ENCODE results near the gene NRXN3.

The NRXN3 gene

DNA sequence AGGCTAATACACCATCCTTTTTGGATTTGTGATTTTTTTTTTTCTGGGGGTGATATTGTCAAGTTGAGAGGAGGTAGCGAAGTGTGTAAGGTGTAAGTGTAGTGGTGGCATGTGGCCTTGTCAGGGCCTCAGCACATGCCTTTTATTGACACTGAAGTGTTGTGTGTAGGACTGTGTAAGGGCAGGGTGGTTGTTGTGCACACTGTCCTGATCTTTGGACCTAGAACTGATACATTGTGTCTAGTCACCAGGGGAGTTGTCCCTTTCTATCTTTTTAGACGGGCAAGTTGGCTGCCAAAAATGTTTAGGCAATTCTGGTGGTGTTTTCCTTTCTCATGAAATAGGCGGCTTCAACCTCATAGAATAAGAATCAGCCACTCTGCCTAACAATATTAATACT lies 244.0 kb downstream of the NRXN3 start:
- H3K4me3 ChIP-seq (ENCODE audit: insufficient read depth, low read length, poor library complexity, severe bottlenecking), result no peak overlapping the region
- no peak overlapping the region for H2AFZ ChIP-seq (ENCODE audit: low read depth, low read length, severe bottlenecking)
- H3K79me2 ChIP-seq (ENCODE audit: insufficient read depth, low read length), result no peaks in the 10 kb centered on the region
- H3K9me3 ChIP-seq (ENCODE audit: insufficient read depth, low read length), result no peaks in the 10 kb centered on the region
- no peak overlapping the region for H3K4me2 ChIP-seq (ENCODE audit: low read depth, low read length, poor library complexity, severe bottlenecking)
- H3K27me3 ChIP-seq (ENCODE audit: low read length), result no peaks in the 10 kb centered on the region
- H3K36me3 ChIP-seq (ENCODE audit: low read length), result no peaks in the 10 kb centered on the region
- H4K20me1 ChIP-seq (ENCODE audit: low read depth, low read length), result no peaks in the 10 kb centered on the region
- H3K9ac ChIP-seq (ENCODE audit: low read length), result no peak overlapping the region
- H3K9me2 ChIP-seq (replicated peaks; ENCODE audit: insufficient read depth, low read length), result no peaks in the 10 kb centered on the region
- TF ChIP-seq, protein P1, sequence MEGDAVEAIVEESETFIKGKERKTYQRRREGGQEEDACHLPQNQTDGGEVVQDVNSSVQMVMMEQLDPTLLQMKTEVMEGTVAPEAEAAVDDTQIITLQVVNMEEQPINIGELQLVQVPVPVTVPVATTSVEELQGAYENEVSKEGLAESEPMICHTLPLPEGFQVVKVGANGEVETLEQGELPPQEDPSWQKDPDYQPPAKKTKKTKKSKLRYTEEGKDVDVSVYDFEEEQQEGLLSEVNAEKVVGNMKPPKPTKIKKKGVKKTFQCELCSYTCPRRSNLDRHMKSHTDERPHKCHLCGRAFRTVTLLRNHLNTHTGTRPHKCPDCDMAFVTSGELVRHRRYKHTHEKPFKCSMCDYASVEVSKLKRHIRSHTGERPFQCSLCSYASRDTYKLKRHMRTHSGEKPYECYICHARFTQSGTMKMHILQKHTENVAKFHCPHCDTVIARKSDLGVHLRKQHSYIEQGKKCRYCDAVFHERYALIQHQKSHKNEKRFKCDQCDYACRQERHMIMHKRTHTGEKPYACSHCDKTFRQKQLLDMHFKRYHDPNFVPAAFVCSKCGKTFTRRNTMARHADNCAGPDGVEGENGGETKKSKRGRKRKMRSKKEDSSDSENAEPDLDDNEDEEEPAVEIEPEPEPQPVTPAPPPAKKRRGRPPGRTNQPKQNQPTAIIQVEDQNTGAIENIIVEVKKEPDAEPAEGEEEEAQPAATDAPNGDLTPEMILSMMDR (IDR thresholded peaks at IDR 0.05; ENCODE audit: insufficient read depth, low read length, poor library complexity, severe bottlenecking), result no peak
- TF ChIP-seq EZH2phosphoT487 (conservative IDR thresholded peaks at IDR 0.05; ENCODE audit: low read length), result no peak
- no peak overlapping the region for H3K27ac ChIP-seq (ENCODE audit: low read depth, low read length)
- H3F3A ChIP-seq (ENCODE audit: insufficient read depth), result no peaks in the 10 kb centered on the region

DNA sequence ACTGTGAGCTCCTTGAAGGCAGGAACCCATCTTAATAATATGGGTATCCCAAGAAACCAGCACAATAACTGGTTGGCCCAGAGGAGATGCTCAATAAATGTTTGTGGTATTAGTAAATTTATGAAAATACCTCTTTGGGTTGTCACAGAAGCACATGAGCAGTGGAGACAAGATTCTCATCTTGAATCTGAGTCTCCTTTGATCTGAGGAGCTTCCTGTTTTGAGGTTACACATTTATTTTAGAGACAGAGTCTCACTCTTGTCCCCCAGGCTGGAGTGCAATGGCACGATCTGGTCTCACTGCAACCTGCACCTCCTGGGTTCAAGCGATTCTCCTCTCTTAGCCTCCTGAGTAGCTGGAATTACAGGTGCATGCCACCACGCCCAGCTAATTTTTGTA lies 247.4 kb downstream of the NRXN3 start:
- H3K79me2 ChIP-seq (ENCODE audit: insufficient read depth, low read length), result no peaks in the 10 kb centered on the region

DNA sequence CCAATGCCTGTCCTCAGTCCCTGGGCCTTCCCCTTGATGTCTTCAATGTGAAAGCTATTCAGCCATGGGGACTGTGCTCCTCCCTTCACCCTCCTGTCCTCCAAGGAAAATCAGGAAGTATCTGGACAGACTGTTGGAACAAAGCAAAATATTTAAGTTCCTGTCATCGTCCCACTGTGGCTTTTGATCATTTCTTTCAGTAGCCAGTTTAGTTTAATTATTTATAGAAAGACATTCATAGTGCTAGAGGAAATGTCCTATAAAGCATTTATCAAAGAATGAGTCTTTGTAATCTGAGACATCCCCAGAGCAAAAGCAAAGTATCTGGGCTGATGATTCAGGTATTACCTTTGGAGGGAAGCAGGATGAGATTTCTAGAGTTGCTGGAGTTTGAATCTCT lies 254.1 kb downstream of the NRXN3 start:
- no peaks in the 10 kb centered on the region for H3K36me3 ChIP-seq (ENCODE audit: low read length)
- H4K20me1 ChIP-seq (ENCODE audit: low read depth, low read length), result no peaks in the 10 kb centered on the region
- no peak overlapping the region for H3K27ac ChIP-seq (ENCODE audit: low read depth, low read length)
- H3K9me2 ChIP-seq (replicated peaks; ENCODE audit: insufficient read depth, low read length), result no peaks in the 10 kb centered on the region
- no peaks in the 10 kb centered on the region for H3K79me2 ChIP-seq (ENCODE audit: insufficient read depth, low read length)
- H3K9ac ChIP-seq (ENCODE audit: low read length), result no peak overlapping the region
- no peak overlapping the region for H3K4me2 ChIP-seq (ENCODE audit: low read depth, low read length, poor library complexity, severe bottlenecking)
- TF ChIP-seq, protein P1 (IDR thresholded peaks at IDR 0.05; ENCODE audit: insufficient read depth, low read length, poor library complexity, severe bottlenecking), result no peak
- no peak for TF ChIP-seq EZH2phosphoT487 (conservative IDR thresholded peaks at IDR 0.05; ENCODE audit: low read length)
- H3K9me3 ChIP-seq (ENCODE audit: insufficient read depth, low read length), result no peaks in the 10 kb centered on the region
- no peak overlapping the region for H2AFZ ChIP-seq (ENCODE audit: low read depth, low read length, severe bottlenecking)
- H3K27me3 ChIP-seq (ENCODE audit: low read length), result no peaks in the 10 kb centered on the region
- H3K4me3 ChIP-seq (ENCODE audit: insufficient read depth, low read length, poor library complexity, severe bottlenecking), result no peak overlapping the region
- no peaks in the 10 kb centered on the region for H3F3A ChIP-seq (ENCODE audit: insufficient read depth)

More for the DNA sequence above, 247.4 kb downstream of the NRXN3 start:
- Histone ChIP-seq H3K27ac (ENCODE audit: low read depth, low read length) (no peak overlapping the region), H3F3A (ENCODE audit: insufficient read depth) (no peaks in the 10 kb centered on the region), H3K36me3 (ENCODE audit: low read length) (no peaks in the 10 kb centered on the region), H3K9ac (ENCODE audit: low read length) (no peak overlapping the region), H3K9me3 (ENCODE audit: insufficient read depth, low read length) (no peaks in the 10 kb centered on the region), H3K4me2 (ENCODE audit: low read depth, low read length, poor library complexity, severe bottlenecking) (no peak overlapping the region), H4K20me1 (ENCODE audit: low read depth, low read length) (no peaks in the 10 kb centered on the region), H3K9me2 (replicated peaks; ENCODE audit: insufficient read depth, low read length) (no peaks in the 10 kb centered on the region), H2AFZ (ENCODE audit: low read depth, low read length, severe bottlenecking) (no peak overlapping the region), H3K27me3 (ENCODE audit: low read length) (no peaks in the 10 kb centered on the region), H3K4me3 (ENCODE audit: insufficient read depth, low read length, poor library complexity, severe bottlenecking) (no peak overlapping the region)
- TF ChIP-seq, protein P1 (IDR thresholded peaks at IDR 0.05; ENCODE audit: insufficient read depth, low read length, poor library complexity, severe bottlenecking), result no peak
- no peak for TF ChIP-seq EZH2phosphoT487 (conservative IDR thresholded peaks at IDR 0.05; ENCODE audit: low read length)
